ENCODE data around the gene ENKUR.

DNA sequence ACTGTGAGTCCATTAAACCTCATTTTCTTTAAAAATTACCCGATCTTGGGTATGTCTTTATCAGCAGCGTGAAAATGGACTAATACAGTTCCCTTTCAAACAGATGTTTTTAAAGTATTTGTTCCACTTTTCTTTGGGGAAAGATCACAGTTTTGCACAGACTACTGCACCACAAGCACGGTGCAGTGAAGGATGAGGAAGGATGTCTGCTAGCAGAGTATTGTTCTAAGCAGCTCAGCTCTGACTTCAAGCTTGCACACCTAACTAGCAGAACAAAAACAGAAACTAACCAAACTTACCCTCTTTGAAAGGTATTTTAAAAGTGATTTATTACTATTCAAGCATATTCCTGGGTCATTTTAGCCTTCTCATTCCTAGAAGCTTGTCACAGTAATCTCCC is 20.4 kb upstream of the ENKUR start:
- TF ChIP-seq POLR2A (IDR thresholded peaks at IDR 0.05; ENCODE audit: low read depth, low read length) (no peak), PAX5 (IDR thresholded peaks at IDR 0.05; ENCODE audit: insufficient read depth, low read length, severe bottlenecking) (no peak)
